Activated CD4-positive, alpha-beta T cell treated with anti-CD3 and anti-CD28 coated beads, Interleukin-2, amount 50 U/mL, for 16 hours (primary cell): ENCODE measurements around the gene CCDC142.
A peak's percentile ranks its signal among the peaks of the same experiment; 100 is the strongest.
"Not testable (repeated sequence)": the region's sequence is repeated elsewhere in the genome, so short reads cannot be mapped to it uniquely, and the experiment has no call there.

ENCODE experiments used
- DNase-seq: peaks from one replicate; pipeline ENCODE4 v3.0.0-alpha.2; 2020

CCDC142 gene

DNA sequence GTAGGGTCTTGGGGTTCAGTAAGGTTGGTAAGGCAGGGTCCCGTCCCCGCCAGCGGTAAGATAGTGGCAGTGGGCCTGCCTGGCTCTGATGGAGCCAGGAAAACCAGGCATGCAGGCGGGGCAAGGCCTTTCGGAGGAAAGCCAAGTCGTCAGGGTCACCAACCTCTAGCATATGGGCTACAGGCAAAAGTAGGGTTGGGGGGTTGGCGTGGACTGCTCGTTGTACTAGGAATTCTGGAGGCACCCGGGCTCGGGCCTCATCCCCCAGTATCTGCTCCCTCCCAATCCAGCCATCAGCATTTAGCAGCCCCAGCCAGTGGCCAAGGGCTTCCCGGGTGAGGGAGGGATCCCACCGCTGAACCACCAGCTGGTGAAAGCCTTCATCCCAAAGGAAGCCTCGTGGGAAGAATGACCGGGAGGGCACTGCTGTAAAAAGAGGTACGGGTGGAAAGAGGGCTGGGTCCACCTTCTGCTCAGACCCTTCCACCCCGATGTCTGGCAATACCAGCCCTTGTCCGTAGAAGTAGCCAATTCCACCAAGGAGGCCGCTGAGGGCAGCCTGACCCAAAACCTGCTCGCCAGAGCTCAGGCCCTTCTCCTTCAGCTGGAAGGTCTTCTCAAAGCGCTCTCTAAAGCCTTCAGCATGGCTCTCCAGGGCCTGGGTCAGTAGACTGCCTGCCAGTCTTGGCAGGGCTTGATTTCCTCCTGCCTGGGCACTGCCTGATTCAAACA is 20.6 kb downstream of the CCDC142 start:
- DNase-seq, result no peak

DNA sequence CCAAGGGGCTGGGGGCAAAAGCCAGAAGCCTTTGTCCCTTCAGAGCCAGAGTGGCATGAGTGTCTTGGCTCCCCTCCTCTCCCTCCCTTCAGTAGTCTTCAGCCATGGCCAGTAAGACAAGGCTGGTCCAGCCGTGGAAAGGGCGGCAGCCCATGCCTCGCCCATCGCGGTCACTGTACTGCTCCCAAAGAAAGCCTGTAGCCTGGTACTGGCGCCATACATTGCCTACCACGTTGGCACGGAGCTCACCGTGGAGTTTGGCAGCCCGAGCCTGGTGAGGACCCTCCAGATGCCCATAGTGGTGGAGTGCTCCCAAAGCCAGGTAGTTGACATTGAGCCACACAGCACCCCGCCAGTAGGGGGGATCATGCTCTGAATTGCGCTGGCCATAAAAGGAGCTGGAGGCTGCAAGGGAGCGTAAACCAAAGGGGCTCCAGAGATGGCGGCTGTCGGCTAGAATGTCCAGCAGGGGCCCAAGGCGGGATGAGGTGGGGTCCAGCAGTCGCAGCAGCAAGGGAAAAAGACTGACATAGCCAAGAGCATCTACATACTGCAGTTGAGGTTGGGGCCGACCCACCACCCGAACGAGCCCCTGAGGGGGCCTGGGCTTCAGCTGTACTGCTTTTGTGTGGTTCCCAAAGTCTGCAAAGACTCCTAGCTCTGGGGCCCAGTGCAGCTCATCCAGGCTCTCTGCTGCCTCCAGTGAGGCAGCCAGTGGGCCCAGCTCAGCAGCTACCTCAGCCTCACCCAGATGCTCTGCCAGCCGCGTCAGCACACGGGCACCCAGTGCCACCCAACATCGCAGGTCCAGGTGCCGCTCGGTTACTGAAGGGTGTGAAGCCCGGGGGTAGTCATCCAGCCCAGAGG is 21.4 kb downstream of the CCDC142 start:
- no peak for DNase-seq

- not testable (repeated sequence) for DNase-seq
Observed at GRCh38 chr2:74460187-74460586, 22.6 kb downstream of the CCDC142 start.

DNA sequence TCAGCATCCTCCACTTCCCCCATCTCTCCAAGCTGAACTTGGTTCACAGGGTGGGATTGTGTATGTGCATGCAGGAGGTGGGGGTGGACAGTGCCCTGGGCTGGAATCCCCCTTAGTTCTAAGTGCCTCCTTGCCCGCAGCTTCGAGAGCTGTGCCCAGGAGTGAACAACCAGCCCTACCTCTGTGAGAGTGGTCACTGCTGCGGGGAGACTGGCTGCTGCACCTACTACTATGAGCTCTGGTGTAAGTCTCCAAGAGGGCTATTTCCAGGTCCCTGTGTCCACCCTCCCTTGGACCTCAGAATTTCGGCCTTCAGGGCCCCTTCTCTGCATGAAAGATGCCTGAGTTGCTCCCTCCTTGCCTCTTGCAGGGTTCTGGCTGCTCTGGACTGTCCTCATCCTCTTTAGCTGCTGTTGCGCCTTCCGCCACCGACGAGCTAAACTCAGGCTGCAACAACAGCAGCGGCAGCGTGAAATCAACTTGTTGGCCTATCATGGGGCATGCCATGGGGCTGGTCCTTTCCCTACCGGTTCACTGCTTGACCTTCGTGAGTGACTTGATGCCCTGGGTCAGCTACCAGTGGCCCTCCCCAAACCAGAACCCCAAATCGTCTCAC is 23.2 kb downstream of the CCDC142 start:
- DNase-seq, result not testable (repeated sequence)

DNA sequence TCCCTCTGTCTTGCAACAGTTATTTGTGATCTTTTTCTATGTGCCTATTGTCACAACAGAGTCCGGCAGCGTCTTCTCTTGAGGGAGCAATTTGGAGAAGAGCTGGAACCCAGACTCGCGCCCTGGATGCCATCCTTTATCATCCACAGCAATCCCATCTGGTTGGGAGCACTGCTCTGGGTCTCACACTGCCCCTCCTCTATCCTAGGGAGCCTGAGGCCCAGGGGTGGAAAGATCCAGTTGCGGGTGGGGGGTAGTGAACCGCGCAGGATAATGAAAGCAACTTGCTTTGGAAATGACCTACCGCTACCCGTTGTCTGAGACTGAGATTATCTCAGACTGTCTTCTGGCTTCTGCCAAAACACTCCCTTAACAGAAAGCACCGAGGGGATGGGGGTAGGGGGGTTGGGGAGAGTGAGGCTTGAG is 23.8 kb downstream of the CCDC142 start:
- DNase-seq, result no peak

DNA sequence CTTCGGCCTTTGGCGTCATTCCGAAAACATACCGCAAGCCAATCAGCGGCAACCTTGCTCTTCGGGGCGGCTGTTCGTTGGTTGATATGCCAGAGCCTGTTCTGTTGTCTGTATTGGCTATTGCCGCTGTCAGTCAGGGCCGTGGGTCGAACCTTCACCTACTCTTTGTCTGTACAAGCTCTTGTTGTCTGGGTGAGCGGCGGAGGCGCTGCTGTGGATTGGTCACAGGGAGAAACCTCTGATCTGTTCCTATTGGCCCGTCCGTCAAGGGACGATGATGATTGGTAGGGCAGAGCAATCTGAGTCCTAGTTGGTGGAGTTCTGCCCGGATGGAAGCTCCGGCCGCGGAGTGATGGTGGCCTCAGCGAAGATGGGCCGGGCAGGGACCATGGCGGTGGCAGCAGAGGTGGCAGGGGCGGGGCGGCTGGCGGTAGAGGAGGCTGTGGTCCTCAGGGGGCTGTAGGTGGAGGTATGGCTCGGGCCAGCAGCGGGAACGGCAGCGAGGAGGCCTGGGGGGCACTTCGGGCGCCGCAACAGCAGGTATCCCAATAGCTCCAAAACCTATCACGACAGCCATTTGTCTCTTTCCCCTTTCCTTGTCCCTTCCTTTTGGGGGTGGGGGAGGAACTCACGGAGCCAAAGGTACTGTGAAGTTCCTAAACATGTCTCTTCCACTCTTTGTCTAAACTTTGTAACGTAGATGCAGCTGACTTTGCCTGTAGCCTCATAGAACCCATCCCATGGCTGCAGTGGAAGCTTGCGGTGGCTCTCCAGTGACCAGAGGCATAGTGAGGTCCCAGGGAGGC is 24.5 kb downstream of the CCDC142 start, which contains the start of gene WBP1:
Gene WBP1, plus strand, starts transcription at position 307 of the 806 bp plus-strand sequence. Its CDS starts 165 bp downstream, at position 472.
- peak; percentile 100 for DNase-seq

- DNase-seq, result peak; percentile 78
Observed at GRCh38 chr2:74457549-74458131, 25.2 kb downstream of the CCDC142 start.

DNA sequence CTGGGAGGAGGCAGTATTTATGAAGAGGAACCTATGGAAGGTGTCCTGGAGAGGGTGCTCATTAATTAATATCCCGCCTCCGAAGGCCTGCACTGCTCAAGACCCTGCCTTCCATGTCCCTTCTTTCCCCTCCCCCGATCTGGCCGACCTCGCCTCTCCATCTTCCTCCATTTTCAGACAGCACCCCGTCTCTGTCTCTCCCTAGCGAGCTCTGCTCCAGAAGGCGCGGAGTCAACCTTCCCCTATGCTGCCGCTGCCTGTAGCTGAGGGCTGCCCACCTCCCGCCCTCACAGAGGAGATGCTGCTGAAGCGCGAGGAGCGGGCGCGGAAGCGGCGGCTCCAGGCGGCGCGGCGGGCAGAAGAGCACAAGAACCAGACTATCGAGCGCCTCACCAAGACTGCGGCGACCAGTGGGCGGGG is 25.7 kb downstream of the CCDC142 start:
- DNase-seq, result no peak

GRCh38 chr2:74454654-74455511 is 27.9 kb downstream of the CCDC142 start, which contains the start of gene INO80B:
INO80B (plus strand) TSS chr2:74455087; CDS start chr2:74455117, 30 bp downstream.
- peak; percentile 99 for DNase-seq

GRCh38 chr2:74450570-74451190 is 32.1 kb downstream of the CCDC142 start:
- no peak for DNase-seq

- DNase-seq, result no peak
Observed at GRCh38 chr2:74448771-74449170, 34.0 kb downstream of the CCDC142 start.

GRCh38 chr2:74447230-74447999 is 35.4 kb downstream of the CCDC142 start:
- DNase-seq, result no peak

DNA sequence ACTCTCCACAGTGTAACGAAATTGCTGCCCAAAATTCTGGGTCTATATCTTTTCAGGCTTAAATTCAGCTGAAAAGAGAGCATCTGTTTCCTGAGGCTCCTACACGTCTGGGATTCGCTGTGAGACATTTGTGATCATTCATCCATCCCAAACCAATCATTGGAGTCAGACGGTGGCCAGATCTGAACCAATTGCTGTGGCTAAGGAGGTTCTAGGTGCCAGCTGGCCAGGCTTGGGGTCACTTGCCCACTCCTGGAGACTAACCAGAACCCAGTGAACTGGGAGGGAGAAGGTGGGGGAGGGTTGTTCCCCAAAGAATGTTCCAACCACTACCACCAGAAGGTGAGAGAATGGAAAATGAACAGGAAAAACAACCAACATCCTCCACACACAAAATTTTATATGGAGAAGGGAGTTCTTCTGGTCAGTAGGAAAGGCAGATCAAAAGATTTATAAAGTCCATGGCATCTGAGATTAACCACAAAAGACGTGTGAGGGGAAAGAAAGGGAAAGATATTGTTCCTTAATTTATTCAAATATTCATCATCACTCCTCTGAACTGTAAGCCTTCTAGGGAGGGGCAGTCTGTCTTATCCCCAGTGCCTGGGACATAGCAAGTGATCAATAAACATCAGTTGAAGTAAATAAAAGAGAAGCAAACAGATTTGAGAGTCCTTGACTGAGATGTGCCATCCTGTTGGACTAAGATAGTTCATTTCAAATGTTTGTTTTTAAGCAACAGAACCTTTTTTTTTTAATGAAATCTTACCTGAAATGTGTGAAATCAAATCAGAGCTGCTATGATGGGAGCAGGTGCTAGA is 38.1 kb downstream of the CCDC142 start:
- no peak for DNase-seq

- DNase-seq, result not testable (repeated sequence)
Observed at GRCh38 chr2:74442483-74443297, 40.1 kb downstream of the CCDC142 start.

- no peak for DNase-seq
Observed at GRCh38 chr2:74441690-74442482, 40.9 kb downstream of the CCDC142 start, which contains the start of gene RTKN. RTKN (minus strand) TSS chr2:74441937; CDS start chr2:74441816, 121 bp downstream.

- no peak for DNase-seq
Observed at GRCh38 chr2:74441170-74441689, 41.6 kb downstream of the CCDC142 start.
